Measurements from ENCODE around the gene ZBTB6.
A peak's percentile ranks its signal among the peaks of the same experiment; 100 is the strongest.

Gene ZBTB6

GRCh38 chr9:122941582-122942234 is 28.6 kb upstream of the ZBTB6 start:
- TF ChIP-seq CTCF (IDR thresholded peaks at IDR 0.05), result no peak
- Histone ChIP-seq H3K27ac (peak overlapping the region; percentile 90), H3K36me3 (peaks cover 15% of the 10 kb centered on the region), H3K9me3 (no peaks in the 10 kb centered on the region), H3K4me1 (ENCODE audit: control insufficient read depth in 1 of 2, insufficient read depth in 1 of 2, low read depth in 1 of 2, low read length in 1 of 2) (peaks cover 18 to 21% of the 10 kb centered on the region in 2 experiments), H3K4me3 (ENCODE audit: low read depth in 1 of 2, low read length in 1 of 2) (peak overlapping the region; percentile 85 to 96), H3K27me3 (no peaks in the 10 kb centered on the region)

- no peak for TF ChIP-seq CTCF (IDR thresholded peaks at IDR 0.05)
- H3K4me3 ChIP-seq (ENCODE audit: low read depth in 1 of 2, low read length in 1 of 2), result peak within 1 kb of the TSS; percentile 85 to 96
- H3K36me3 ChIP-seq, result peaks cover 20% of the 10 kb centered on the region
- peaks cover 18 to 21% of the 10 kb centered on the region in 2 experiments for H3K4me1 ChIP-seq (ENCODE audit: control insufficient read depth in 1 of 2, insufficient read depth in 1 of 2, low read depth in 1 of 2, low read length in 1 of 2)
- H3K9me3 ChIP-seq, result no peaks in the 10 kb centered on the region
- no peaks in the 10 kb centered on the region for H3K27me3 ChIP-seq
- H3K27ac ChIP-seq, result peak within 1 kb of the TSS; percentile 90
Measured at GRCh38 chr9:122940749-122941581, 27.8 kb upstream of the ZBTB6 start, which contains the start of gene RABGAP1. TSS of gene RABGAP1 (plus strand) at chr9:122941020. CDS start at chr9:122957060, 16,040 bp downstream.

GRCh38 chr9:122940454-122940748 is 27.3 kb upstream of the ZBTB6 start:
- peaks cover 18 to 21% of the 10 kb centered on the region in 2 experiments for H3K4me1 ChIP-seq (ENCODE audit: control insufficient read depth in 1 of 2, insufficient read depth in 1 of 2, low read depth in 1 of 2, low read length in 1 of 2)
- no peak for TF ChIP-seq CTCF (IDR thresholded peaks at IDR 0.05)
- no peaks in the 10 kb centered on the region for H3K9me3 ChIP-seq
- peak overlapping the region; percentile 85 to 96 for H3K4me3 ChIP-seq (ENCODE audit: low read depth in 1 of 2, low read length in 1 of 2)
- H3K36me3 ChIP-seq, result peaks cover 20% of the 10 kb centered on the region
- H3K27me3 ChIP-seq, result no peaks in the 10 kb centered on the region
- H3K27ac ChIP-seq, result peak overlapping the region; percentile 90

- Histone ChIP-seq H3K4me3 (ENCODE audit: low read depth in 1 of 2, low read length in 1 of 2) (no peak overlapping the region), H3K4me1 (ENCODE audit: control insufficient read depth in 1 of 2, insufficient read depth in 1 of 2, low read depth in 1 of 2, low read length in 1 of 2) (peaks cover 18 to 21% of the 10 kb centered on the region in 2 experiments), H3K36me3 (peaks cover 20% of the 10 kb centered on the region), H3K27ac (peak overlapping the region; percentile 90), H3K9me3 (no peaks in the 10 kb centered on the region), H3K27me3 (no peaks in the 10 kb centered on the region)
- no peak for TF ChIP-seq CTCF (IDR thresholded peaks at IDR 0.05)
Measured at GRCh38 chr9:122939601-122940000, 26.5 kb upstream of the ZBTB6 start.

GRCh38 chr9:122936883-122937282 is 23.8 kb upstream of the ZBTB6 start:
- no peaks in the 10 kb centered on the region for H3K27me3 ChIP-seq
- H3K9me3 ChIP-seq, result no peaks in the 10 kb centered on the region
- no peak overlapping the region for H3K4me3 ChIP-seq (ENCODE audit: low read depth in 1 of 2, low read length in 1 of 2)
- TF ChIP-seq CTCF (IDR thresholded peaks at IDR 0.05), result no peak
- peaks cover 20% of the 10 kb centered on the region for H3K36me3 ChIP-seq
- peaks cover 27 to 28% of the 10 kb centered on the region in 2 experiments for H3K4me1 ChIP-seq (ENCODE audit: control insufficient read depth in 1 of 2, insufficient read depth in 1 of 2, low read depth in 1 of 2, low read length in 1 of 2)
- no peak overlapping the region for H3K27ac ChIP-seq

All from neutrophil (primary cell).